ENCODE results near the gene KMT2A.
A peak's percentile ranks its signal among the peaks of the same experiment; 100 is the strongest.
"Not testable (repeated sequence)": the region's sequence is repeated elsewhere in the genome, so short reads cannot be mapped to it uniquely, and the experiment has no call there.

KMT2A gene

DNA sequence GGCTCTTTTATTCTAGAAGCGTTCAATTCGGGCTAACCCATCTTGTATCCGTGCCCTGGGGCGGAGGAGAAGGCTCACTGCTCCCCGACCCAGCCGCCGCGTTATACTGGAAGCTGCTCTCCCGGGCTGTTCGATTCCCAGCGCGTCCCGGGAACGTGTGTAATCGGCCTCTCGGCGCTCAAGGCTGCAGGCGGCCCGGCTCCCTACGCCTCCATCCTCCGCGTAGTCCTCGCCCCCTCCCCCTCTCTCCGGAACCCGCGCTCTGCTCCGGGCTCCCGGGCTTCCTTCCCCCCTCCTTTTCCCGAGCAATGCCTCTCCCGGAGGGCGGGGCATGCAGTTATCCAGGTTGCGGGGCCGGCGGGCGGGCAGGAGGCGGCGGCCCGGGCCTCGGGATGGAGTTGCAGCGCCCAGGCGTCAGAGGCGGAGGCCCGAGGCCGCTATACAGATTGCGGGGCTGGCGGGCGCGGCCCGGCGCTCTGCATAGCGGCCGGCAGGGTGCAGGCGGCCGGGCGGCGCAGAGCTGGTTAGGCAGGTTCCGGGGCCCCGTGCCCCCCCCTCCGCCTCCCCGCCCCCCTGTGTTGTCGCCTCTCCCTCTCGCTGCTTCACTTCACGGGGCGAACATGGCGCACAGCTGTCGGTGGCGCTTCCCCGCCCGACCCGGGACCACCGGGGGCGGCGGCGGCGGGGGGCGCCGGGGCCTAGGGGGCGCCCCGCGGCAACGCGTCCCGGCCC lies at the start of gene KMT2A:
KMT2A (plus strand) TSS at position 600 of the 732 bp plus-strand sequence; CDS start at position 621, 21 bp downstream.
- DNase-seq = peak; percentile 99

DNA sequence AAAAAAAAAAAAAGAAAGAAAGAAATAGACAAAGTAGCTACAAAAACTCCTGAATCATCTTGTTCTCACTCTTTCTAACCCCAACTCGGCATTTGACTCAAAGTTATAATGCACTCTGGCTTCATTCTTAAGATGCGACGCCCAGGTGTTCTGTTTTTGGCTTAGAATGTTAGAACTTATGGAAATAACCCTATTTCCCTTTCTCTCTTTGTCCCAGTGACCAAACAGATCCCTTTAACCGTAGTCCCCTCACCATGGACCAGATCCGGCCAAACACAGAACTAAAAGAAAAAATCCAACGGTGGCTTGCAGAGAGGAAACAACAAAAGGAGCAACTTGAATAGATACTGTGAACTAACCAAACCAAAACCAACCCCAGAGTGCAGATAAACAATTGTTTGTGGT lies 40.2 kb upstream of the KMT2A start:
- DNase-seq = no peak

DNA sequence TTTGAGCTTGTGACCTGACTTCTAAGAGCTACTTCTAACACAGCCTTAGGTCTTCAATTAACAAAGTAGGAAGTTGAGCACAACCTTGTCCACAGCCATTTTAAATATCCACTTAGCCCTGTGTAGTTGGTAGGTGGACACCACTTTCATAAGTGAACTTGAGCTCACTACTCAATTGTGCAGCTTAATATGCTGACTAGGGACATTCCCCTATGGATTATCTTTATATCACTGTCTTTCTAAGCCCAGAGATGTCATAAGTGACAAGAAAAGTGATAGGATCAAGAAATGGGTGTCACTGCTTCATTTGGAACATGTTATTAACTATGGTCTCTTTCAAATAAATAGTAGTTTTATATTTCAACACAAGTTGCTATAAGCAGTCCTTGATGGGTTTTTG lies 38.8 kb upstream of the KMT2A start:
- DNase-seq = no peak

DNA sequence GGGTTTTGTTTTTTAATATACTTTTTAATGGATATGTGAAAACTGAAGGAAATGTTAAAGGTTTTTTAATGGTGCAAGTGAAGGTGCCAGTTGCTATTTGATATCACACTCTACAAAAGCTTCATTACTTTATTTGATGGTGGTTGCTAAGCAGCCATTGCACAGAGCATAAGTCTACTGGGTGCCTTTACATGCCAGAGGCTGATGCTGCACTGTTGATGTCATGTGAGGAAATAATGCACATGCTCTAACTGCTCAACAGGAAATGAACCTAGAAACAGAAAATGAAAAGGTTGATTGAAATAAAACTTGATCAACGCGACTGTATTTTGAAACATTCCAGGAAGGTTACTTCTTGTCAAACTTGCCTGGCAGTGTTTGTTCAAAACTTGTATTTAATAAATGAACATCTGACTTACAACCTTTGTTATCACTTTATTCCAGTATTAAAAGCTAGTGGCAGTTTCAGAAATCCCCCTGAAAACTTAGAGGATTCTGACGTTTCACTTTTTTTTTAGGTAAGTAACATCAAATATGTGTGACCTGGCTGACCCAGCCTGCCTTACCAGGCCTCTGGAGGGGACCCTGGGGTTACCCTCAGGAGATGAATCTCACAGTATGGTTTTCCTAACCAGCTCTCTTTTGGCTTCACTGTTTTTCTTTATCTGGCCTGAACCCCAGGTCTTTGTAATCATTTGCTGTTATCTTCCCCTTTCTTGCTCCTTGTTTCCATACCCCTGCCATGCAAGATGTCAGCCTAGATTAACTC lies 37.3 kb upstream of the KMT2A start:
- no peak for DNase-seq

DNA sequence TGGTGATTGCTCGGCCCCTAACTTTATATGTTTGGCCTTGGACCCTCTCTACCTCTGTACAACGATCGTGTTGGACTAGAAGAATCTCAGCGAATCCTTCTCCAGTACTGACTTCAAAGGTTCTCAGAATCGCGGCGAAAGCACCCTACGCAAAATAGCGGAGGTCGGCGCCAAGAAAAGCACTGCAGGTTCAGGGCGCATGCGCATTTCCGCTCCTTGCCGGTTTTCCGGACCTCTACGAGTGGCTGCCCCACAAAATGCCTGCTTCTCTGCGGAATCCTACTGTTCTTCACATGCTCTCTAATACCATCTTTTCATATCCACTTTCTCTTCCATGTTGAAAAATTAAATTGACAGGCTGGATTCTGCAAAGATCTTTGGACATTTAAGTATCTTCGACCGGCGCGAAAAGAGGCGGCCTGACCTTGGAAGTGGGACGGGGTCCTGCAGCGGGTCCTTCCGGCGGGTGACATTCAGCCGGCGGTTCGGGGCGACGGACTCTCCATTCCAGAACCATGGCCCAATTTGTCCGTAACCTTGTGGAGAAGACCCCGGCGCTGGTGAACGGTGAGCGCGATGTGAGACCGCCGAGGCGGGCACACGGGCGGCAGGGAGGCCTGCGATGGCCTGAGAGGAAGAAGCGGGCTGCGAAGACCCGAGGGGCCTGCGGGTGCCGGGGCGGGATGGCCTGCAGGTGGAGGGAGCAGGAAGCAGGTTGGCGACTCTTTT lies 35.0 kb upstream of the KMT2A start, which contains the start of gene ATP5MG:
ATP5MG (plus strand) TSS at position 456 of the 729 bp plus-strand sequence; CDS start at position 516, 60 bp downstream.
- DNase-seq = peak; percentile 93

DNA sequence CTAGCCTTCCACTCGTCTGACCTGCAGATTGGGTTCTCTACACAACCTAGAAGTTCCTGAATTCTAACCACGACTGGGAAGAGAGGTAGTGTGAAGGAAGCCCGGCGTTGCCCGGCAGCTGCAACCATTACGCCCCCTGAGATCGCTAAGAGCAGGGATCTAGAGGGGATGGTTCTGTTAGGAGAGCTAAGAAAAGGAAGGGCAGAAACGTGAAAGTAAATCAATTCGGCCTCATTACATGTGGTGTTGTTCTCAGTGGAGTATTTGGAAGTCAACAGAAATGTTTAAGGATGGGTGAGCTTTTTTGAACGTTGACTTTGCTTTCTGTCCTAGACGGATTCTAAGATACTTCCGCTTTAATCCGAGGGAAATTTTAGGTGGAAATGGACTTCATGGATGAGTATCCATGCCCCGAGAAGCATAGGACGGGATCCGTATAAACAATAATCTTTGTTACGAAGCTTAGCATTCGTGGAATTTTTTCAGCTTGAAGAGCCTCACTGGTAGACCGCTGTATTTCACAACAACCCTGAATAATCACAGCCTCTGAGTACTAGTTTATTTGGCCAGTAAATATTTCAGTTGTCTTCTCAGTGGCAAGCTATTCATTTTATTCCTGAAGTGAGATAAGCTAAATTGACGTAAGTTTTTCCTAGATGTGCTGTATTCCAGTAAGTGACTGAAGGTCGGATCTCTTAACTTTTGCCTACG lies 34.3 kb upstream of the KMT2A start:
- no peak for DNase-seq

DNA sequence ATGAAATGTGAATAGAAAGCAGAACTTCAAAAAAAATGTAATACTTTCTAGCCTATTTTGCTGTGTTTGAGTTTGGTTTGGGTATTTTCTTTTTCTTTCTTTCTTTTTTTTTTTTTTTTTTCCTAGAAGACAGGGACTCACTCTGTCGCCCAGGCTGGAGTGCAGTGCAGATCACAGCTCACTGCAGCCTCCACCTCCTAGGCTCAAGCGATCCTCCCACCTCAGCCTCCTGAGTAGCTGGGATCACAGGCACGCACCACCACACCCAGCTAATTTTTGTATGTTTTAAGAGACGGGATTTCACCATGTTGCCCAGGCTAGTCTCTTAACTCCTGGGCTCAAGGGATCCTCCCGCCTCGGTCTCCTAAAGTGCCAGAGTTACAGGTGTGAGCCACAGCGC lies 33.7 kb upstream of the KMT2A start:
- DNase-seq = not testable (repeated sequence)

DNA sequence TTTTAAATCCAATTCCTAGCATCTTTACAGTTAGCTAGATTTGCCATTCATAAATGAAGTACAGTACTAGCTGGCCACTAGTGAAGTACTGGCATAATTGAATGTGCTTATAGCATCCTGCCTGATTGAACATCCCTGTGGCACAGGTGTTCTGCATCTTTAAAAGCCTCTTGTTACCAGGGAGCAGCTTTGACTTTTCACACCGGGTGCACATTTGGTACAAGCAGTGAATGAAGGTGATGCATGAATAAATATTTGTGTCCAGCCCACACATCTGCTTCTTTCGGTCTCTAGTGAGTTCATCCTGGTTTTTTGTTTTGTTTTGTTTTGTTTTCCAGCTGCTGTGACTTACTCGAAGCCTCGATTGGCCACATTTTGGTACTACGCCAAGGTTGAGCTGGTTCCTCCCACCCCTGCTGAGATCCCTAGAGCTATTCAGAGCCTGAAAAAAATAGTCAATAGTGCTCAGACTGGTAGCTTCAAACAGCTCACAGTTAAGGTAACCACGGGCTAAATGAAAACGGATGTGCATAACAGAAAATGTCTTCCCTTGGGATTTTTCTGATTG lies 29.6 kb upstream of the KMT2A start:
- no peak for DNase-seq

DNA sequence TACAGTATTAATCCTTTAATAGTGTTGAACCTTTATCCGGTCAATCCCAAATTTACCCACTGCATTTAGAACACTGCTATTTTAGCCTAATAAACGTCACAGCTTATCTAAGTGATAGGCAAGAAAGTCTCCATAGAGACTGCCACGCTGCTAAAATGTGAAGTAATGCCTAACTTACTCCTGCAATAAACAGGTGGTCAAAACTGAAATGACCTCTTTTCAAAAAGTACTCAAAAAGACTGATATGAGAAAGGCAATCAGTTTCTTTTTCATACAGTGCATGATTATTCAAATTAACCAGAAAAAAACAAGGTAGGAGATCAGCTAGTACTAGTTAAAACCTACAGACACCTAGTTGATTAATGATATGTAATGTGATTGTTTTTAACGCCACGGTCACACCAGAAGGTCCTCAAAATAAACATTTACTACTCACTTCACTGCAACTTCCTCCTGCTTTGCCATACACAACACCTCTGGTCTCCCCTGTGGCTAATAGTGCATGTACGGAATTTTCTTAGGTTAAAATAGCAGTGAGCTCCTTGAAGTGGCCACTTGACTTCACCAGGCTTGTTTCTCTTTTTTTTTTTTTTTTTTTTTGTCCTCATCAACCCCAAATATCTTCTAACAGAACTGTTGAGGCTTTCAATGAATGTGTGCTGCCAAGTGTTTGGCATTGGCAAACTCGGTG lies 26.1 kb upstream of the KMT2A start:
- no peak for DNase-seq

DNA sequence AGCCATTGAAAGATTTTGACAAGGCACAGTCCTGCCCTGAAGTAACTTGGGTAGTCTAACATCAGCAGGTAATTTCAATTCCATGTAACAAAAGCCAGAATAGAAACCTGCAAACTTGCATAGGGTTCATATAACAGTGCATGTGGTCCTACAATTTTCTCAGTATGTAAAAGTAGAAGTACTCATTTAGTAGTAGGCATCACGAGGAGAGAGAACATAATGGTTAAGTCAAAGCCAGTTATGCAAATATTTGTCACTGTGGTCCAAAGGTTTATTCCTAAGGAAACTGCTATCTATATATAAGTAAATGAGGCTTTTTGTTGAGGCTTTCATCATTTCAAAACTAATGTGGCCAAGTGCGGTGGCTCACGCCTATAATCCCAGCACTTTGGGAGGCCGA lies 24.8 kb upstream of the KMT2A start:
- no peak for DNase-seq

DNA sequence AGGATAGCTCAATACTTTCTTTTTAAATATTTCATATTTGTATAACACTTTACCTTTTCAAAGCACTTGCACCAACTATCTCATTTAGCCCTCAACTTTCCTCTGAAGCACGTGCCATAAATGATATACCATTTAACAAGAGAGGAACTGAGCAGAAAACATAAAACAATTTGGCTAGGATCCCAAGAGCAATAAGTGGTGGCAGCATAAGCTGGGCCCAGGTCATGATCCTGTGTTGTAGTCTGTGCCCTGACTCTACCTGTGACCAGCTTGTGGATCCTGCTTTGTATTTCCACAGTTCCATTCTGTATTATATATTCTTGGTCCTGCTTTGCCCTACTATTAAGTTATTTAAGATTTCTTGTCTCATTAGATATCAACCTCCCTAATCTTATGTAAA lies 23.4 kb upstream of the KMT2A start:
- DNase-seq = no peak

DNA sequence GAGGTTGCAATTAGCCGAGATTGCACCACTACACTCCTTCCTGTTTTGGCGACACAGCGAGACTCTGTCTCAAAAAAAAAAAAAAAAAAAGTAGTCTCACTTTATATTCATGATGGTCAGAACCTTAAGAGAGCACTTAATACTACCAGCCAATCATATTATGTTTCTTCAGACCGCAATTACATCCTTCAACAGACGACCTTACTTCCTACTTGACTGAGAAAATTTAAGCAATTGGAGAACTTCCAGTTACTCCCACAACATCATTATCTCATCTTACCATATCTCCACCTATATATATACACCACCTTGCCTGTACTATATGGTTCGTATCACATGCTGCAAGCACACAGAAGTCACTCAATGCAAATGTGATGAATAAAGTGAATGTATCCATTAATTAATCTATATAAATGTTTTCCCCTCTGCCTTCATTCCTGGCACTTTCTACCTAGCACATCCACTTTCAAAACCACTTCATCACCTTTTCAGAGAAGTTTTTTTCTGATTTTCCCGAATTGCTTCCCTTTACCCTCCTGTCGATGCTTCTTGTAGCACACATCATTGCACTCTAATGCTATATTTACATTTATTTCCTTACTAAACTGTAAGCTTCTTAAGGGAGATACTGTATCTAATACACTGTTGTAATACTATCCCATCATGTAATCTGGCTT lies 21.1 kb upstream of the KMT2A start:
- DNase-seq = no peak

DNA sequence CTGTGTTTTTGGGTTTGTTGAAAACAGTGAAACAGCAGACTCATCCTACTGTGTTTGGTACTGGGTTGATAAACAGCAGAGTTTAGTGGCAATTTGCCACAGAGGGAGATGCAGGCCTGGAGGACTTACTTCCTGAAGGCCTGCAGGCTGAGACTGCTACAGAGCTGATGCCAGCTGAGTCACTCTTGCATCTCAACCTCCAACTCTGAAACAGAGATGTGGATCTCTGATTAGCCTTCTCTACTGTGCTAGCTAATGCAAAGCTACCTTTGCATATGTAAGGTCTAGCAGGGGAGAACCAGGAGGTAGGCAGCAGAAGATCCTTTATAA lies 20.6 kb upstream of the KMT2A start:
- DNase-seq = no peak

DNA sequence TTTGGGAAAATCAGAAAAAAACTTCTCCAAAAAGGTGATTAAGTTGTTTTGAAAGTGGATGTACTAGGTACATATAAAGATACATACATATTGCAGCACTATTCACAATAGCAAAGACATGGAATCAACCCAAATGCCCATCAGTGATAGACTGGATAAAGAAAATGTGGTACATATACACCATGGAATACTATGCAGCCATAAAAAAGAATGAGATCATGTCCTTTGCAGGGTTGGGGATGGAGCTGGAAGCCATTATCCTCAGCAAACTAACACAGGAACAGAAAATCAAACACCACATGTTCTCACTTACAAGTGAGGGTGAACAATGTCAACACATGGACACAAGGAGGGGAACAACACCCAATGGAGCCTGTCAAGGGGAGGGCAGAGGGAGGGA lies 19.4 kb upstream of the KMT2A start:
- DNase-seq = not testable (repeated sequence)

DNA sequence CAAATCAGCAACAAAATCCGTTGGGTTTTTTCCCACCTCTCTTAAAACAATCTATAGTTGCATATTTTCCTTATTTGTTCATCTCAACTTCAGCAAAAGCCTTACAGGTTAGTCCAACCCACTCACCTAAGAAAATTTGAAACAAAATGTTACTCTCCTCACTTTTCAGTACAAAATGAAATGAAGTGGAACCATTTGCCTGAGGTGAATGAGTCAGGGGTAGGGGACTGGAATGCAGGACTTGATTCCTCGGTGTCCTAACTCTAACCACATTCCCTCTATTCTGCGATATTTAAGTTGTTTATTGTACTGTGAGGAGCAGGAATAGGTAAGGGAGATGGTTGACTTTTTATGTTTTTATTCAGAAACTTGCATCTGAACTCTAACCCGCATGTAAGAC lies 18.5 kb upstream of the KMT2A start:
- no peak for DNase-seq

DNA sequence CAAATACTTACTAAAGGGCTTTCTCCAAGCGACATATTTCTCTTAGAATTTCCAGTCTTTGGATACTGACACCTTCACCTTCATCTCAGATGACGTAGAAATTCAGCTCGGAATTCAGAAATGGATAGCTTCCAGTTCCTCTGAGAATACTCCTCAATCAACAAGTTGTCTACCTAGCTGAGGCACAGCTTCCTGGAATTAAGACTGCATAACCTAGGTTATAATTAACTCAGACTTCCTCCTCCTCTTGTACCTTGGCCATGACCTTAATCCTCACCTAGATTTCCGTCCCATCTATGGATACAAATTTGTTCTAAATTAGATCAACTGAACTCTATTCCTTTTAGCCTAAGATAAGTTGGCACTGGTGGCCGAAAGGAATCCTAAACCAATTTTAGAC lies 17.5 kb upstream of the KMT2A start:
- no peak for DNase-seq

DNA sequence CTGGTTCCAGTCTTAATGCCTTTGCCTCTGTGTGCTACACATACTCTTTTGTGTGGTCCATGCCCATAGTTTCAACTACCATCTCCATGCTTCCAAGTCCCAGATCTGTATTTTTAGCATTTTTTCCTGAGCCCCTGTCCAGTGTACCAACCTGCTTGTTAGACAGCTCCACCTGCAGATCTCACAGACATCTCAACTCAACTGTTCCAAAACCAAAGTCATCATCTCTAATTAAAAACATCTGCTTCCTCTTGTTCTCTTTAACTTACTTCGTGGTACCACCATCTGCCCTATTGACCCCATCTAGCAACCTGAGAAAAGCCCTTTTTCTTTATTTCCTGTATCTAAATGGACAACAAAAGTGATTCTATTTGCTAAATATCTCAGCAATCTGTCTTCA lies 8.6 kb upstream of the KMT2A start:
- no peak for DNase-seq

DNA sequence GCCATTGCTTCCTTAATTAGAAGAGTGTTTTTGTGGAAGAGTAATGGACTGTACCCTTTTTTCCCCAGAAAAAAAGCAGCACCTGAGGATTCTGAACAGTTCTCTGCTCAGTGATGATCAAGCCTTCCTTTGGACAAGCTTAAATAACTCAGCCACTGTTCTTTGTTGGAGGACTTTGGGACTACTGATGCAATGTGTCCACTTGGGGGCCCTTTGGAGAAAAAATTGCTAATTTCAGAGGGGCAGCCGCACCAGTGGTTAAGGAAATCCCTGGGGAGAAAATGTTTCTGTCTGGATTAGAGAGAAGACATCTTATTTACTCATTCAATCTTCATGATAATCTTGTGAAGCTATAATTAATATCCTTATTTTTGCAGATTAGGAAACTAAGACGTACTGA lies 5.3 kb upstream of the KMT2A start:
- no peak for DNase-seq

DNA sequence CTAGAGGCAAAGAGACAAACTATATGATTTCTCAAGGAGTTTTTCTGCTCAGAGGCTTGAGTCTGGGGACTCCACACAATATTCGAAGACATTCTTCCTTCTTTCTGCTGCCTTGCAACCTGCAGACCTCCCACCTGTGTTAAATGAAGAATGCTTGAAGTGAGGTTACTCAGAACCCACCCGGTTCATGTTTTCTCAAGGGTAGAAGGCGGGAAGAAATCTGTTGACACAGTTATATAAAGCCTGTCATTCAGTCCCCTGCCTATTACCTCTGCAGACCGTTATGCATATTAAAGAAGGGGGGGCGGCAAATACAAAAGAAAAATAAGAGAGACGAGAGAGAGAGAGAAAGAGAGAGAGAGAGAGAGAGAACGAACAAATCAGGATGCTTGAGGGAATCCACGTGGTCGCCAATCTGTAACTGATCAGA lies 2.2 kb upstream of the KMT2A start:
- no peak for DNase-seq

DNA sequence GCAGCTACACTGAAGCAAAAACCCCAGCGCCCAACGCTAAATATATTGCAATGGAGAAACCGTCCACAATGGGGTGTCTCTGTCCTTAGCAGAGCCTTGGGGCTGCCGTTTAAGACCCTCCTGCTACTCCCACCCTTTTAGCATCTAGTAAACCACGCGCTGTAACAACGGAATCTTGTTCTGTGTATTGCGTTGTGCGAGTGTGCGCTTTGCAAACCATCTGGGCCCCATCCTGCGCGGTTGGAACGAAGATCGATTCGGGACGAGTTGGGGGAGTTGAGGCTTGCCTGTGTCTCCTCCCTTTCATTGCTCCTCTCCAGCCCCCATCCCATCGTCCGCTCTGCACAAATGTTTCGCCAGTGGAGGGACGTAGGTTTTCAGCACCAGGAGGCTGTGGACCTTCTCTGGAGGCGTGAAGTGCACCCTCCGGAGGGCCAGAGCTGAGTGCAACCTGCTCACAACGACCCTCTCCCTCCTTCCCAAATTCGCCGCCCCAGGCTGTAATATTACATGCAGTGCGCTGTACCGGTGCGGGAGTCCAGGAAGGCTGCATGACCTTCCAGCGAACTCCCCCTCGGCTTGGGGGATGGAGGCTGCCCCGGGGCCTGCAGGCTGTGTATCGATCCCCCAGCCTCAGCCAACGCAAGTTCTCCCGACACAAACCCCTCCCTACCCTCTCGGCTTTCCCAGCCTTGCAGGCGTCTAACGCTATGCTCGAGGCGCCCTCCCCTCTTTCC lies 1.6 kb upstream of the KMT2A start:
- DNase-seq = peak; percentile 65
